Neural progenitor cell (in vitro differentiated cells): Measurements from ENCODE around the gene CCL13. TPM values are rescaled to one million over a fixed set of nuclear protein-coding genes. Genes with fewer than 3 reads are reported as not detected.

Experiments
- DNase-seq: peaks from one replicate; pipeline ENCODE4 v3.0.0-alpha.2; 2016; ENCODE audit warnings: low spot score
- H2AFZ ChIP-seq: fragments of 200-600 bp; sonication (generic); replicated peaks from 2 replicates; pipeline ENCODE4 v1.6.1; 2016; ENCODE audit warnings: antibody characterized with exemption
- H3F3A ChIP-seq: fragments of 200-600 bp; sonication (generic); 2 replicates; pipeline ENCODE4 v1.6.1; 2016; ENCODE audit warnings: antibody characterized with exemption, low read depth
- H3K27ac ChIP-seq: fragments of 200-600 bp; sonication (generic); 2 replicates; pipeline ENCODE4 v1.5.1; 2016; ENCODE audit warnings: mild to moderate bottlenecking
- H3K27me3 ChIP-seq: fragments of 200-600 bp; sonication (generic); 2 replicates; pipeline ENCODE4 v1.6.1; 2016; ENCODE audit warnings: mild to moderate bottlenecking, moderate library complexity
- H3K36me3 ChIP-seq: fragments of 200-600 bp; sonication (generic); 2 replicates; pipeline ENCODE4 v1.5.1; 2016
- H3K4me1 ChIP-seq: fragments of 200-600 bp; sonication (generic); 2 replicates; pipeline ENCODE4 v1.6.1; 2016; ENCODE audit warnings: mixed run types
- H3K4me2 ChIP-seq: fragments of 200-600 bp; sonication (generic); 2 replicates; pipeline ENCODE4 v1.6.1; 2016
- H3K4me3 ChIP-seq: fragments of 200-600 bp; sonication (generic); 2 replicates; pipeline ENCODE4 v1.5.1; 2016
- H3K79me2 ChIP-seq: fragments of 200-600 bp; sonication (generic); 2 replicates; pipeline ENCODE4 v1.6.1; 2016; ENCODE audit warnings: low read depth
- H3K9ac ChIP-seq: fragments of 200-600 bp; sonication (generic); 2 replicates; pipeline ENCODE4 v1.6.1; 2016
- H3K9me3 ChIP-seq: fragments of 200-600 bp; sonication (generic); 2 replicates; pipeline ENCODE4 v1.5.1; 2016; ENCODE audit warnings: low read depth
- H4K20me1 ChIP-seq: fragments of 200-600 bp; sonication (generic); 2 replicates; pipeline ENCODE4 v1.6.1; 2016; ENCODE audit warnings: low read depth
- H3K27ac Mint-ChIP-seq: 3 replicates; pipeline ENCODE4 v1.8.0; 2021; ENCODE audit warnings: mixed read lengths
- H3K27me3 Mint-ChIP-seq: 2 replicates; pipeline ENCODE4 v1.8.0; 2022; ENCODE audit warnings: low read depth, mild to moderate bottlenecking, inconsistent platforms, moderate library complexity, mixed read lengths; ENCODE audit not compliant: insufficient read depth
- H3K36me3 Mint-ChIP-seq: 3 replicates; pipeline ENCODE4 v1.8.0; 2021; ENCODE audit warnings: mixed read lengths
- H3K4me1 Mint-ChIP-seq: 3 replicates; pipeline ENCODE4 v1.8.0; 2021; ENCODE audit warnings: mixed read lengths
- H3K4me3 Mint-ChIP-seq: 3 replicates; pipeline ENCODE4 v1.8.0; 2021; ENCODE audit warnings: mild to moderate bottlenecking, moderate library complexity, mixed read lengths
- H3K9me3 Mint-ChIP-seq: 3 replicates; pipeline ENCODE4 v1.8.0; 2020; ENCODE audit warnings: mixed read lengths
- EZH2 ChIP-seq: fragments of 200-600 bp; sonication (generic); IDR thresholded peaks from 2 replicates; pipeline ENCODE4 v1.6.1; 2017; ENCODE audit warnings: antibody characterized with exemption, mild to moderate bottlenecking, moderate library complexity
- EZH2phosphoT487 ChIP-seq: fragments of 200-600 bp; sonication (generic); IDR thresholded peaks from 2 replicates; pipeline ENCODE4 v1.6.1; 2017; ENCODE audit warnings: antibody characterized with exemption
- total RNA-seq: library from RNA; depleted of rRNA; stranded (reverse); fragments of >200 nt; gene quantifications from 2 replicates; pipeline ENCODE4 v1.2.3, GENCODE V29; 2015; ENCODE audit warnings: low replicate concordance
- TF ChIP-seq, protein P1 (sequence below): fragments of 200-600 bp; sonication (generic); IDR thresholded peaks from 2 replicates; pipeline ENCODE4 v1.5.1; 2017; ENCODE audit warnings: antibody characterized with exemption, mild to moderate bottlenecking

CCL13 gene
- total RNA-seq, 1 donor from 2014 or later, result not detected

DNA sequence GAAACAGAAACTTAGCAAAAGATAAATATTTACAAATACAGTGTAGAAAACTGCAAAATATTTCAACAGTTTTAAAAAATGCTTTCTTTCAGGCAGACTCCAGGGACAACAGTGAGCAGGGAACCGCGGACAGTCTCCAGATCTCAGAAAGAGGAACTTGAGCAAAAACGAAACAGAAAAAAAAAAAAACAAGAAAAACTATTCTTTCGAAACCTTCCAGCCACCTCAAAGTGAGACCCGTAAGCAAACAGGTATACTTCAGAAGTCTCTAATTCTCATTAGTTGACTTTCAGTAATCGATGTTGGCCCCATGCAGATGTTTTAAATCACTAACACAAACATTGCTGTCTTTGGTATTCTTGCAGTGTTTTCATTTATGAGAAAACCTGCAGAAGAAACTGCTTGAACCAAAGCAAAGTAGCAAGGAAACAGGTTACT, 22.4 kb downstream of the CCL13 start:
- Histone ChIP-seq H3K4me3 (no peak overlapping the region), H3K4me2 (no peak overlapping the region), H3K36me3 (no peaks in the 10 kb centered on the region), H3K9me3 (no peaks in the 10 kb centered on the region), H3K27ac (no peak overlapping the region), H3K9ac (no peak overlapping the region), H3K79me2 (no peaks in the 10 kb centered on the region), H3K27me3 (no peaks in the 10 kb centered on the region), H4K20me1 (no peaks in the 10 kb centered on the region), H3K4me1 (no peaks in the 10 kb centered on the region), H2AFZ (no peak overlapping the region), H3F3A (no peaks in the 10 kb centered on the region)
- DNase-seq, result no peak
- H3K27ac Mint-ChIP-seq, result no peak overlapping the region
- peaks cover 4% of the 10 kb centered on the region for H3K27me3 Mint-ChIP-seq
- H3K9me3 Mint-ChIP-seq, result no peaks in the 10 kb centered on the region
- H3K36me3 Mint-ChIP-seq, result no peaks in the 10 kb centered on the region
- H3K4me1 Mint-ChIP-seq, result no peaks in the 10 kb centered on the region
- no peak overlapping the region for H3K4me3 Mint-ChIP-seq
- no peak for TF ChIP-seq EZH2

DNA sequence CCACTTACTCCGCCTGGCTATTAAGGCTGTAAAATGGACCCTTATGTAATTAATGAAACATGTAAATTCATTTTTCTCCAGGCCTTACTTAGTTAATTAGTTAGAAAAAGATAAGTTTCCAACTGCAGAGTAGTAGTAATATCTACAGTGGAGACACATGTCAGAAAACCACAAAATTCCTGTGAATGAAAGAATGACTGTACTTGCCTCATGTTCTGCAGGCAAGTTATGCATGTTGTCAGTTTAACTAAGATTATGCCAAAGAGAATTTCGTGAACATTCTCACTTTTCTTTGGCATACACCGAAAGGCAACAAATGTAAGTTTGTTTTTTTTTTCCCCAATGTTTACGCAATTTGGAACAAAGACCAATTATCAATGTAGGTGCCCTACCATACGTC, 23.6 kb downstream of the CCL13 start:
- Histone ChIP-seq H4K20me1 (no peaks in the 10 kb centered on the region), H3K36me3 (no peaks in the 10 kb centered on the region), H2AFZ (no peak overlapping the region), H3K79me2 (no peaks in the 10 kb centered on the region), H3K9ac (no peak overlapping the region), H3K4me3 (no peak overlapping the region), H3K27ac (no peak overlapping the region), H3K4me2 (no peak overlapping the region), H3K4me1 (no peaks in the 10 kb centered on the region), H3K27me3 (no peaks in the 10 kb centered on the region), H3K9me3 (no peaks in the 10 kb centered on the region), H3F3A (no peaks in the 10 kb centered on the region)
- H3K4me3 Mint-ChIP-seq, result no peak overlapping the region
- H3K9me3 Mint-ChIP-seq, result no peaks in the 10 kb centered on the region
- H3K27me3 Mint-ChIP-seq, result peaks cover 4% of the 10 kb centered on the region
- no peak for DNase-seq
- no peaks in the 10 kb centered on the region for H3K4me1 Mint-ChIP-seq
- TF ChIP-seq EZH2phosphoT487 (no peak), EZH2 (no peak)
- TF ChIP-seq, protein P1, sequence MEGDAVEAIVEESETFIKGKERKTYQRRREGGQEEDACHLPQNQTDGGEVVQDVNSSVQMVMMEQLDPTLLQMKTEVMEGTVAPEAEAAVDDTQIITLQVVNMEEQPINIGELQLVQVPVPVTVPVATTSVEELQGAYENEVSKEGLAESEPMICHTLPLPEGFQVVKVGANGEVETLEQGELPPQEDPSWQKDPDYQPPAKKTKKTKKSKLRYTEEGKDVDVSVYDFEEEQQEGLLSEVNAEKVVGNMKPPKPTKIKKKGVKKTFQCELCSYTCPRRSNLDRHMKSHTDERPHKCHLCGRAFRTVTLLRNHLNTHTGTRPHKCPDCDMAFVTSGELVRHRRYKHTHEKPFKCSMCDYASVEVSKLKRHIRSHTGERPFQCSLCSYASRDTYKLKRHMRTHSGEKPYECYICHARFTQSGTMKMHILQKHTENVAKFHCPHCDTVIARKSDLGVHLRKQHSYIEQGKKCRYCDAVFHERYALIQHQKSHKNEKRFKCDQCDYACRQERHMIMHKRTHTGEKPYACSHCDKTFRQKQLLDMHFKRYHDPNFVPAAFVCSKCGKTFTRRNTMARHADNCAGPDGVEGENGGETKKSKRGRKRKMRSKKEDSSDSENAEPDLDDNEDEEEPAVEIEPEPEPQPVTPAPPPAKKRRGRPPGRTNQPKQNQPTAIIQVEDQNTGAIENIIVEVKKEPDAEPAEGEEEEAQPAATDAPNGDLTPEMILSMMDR, result no peak
- no peaks in the 10 kb centered on the region for H3K36me3 Mint-ChIP-seq
- no peak overlapping the region for H3K27ac Mint-ChIP-seq

DNA sequence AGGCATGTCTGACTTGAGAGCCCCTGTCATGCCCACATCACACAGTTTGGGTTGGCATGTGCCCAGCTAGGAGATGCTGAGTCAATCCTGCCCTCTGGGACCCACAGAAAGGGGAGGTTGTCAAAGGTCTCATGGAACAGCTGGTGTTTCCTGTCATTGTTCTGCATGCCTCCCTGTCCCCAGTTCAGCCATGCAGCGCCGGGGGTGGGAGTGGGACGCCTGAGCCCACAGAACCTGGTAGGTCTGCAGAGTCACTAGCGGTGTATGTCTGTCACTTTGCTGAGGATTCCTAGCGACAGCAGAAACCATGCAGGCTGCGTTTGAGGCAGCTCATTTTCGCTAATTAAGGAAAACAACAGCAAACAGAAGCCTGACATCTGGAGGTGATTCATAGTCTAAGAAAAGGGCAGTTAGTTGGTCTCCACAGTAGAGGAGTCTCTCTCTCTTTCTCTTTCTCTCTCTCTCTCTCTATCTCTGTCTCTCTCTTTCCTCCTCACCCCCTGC, 26.4 kb downstream of the CCL13 start:
- H3K27me3 ChIP-seq, result no peaks in the 10 kb centered on the region
- no peak overlapping the region for H3K4me2 ChIP-seq
- no peaks in the 10 kb centered on the region for H3K79me2 ChIP-seq
- no peaks in the 10 kb centered on the region for H3K4me1 ChIP-seq
- H4K20me1 ChIP-seq, result no peaks in the 10 kb centered on the region
- no peak overlapping the region for H2AFZ ChIP-seq
- H3K36me3 ChIP-seq, result no peaks in the 10 kb centered on the region
- no peaks in the 10 kb centered on the region for H3K36me3 Mint-ChIP-seq
- no peaks in the 10 kb centered on the region for H3K9me3 Mint-ChIP-seq
- no peak overlapping the region for H3K4me3 ChIP-seq
- no peak overlapping the region for H3K27ac ChIP-seq
- no peak overlapping the region for H3K9ac ChIP-seq
- H3F3A ChIP-seq, result no peaks in the 10 kb centered on the region
- peaks cover 2% of the 10 kb centered on the region for H3K27me3 Mint-ChIP-seq
- DNase-seq, result no peak
- H3K9me3 ChIP-seq, result no peaks in the 10 kb centered on the region
- H3K4me3 Mint-ChIP-seq, result no peak overlapping the region
- TF ChIP-seq EZH2 (no peak), EZH2phosphoT487 (no peak)
- TF ChIP-seq, protein P1, result no peak
- H3K27ac Mint-ChIP-seq, result no peak overlapping the region
- H3K4me1 Mint-ChIP-seq, result peaks cover 5% of the 10 kb centered on the region

DNA sequence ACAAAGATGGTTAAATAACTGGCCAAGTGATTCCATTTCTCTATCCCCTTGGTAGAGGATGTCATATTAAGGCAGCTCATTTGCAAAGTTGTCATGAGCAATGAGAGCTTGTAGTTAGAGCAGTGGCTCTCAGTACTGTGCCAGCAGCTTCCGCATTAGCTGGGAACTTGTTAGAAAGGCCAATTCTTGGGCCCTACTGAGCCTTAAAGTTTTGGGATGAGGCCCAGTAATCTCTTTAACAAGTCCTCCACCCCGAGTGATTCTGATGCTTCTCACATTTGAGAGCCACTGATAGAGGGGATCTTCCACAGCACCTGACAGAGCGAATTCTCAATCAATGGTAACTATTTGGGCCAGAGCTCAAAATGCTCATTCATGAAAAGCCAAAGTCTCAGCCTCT, 26.9 kb downstream of the CCL13 start:
- Histone ChIP-seq H3K27ac (no peak overlapping the region), H3K36me3 (no peaks in the 10 kb centered on the region), H3K4me2 (no peak overlapping the region), H4K20me1 (no peaks in the 10 kb centered on the region), H3K4me3 (no peak overlapping the region), H2AFZ (no peak overlapping the region), H3K27me3 (no peaks in the 10 kb centered on the region), H3F3A (no peaks in the 10 kb centered on the region), H3K79me2 (no peaks in the 10 kb centered on the region), H3K9ac (no peak overlapping the region), H3K4me1 (no peaks in the 10 kb centered on the region), H3K9me3 (no peaks in the 10 kb centered on the region)
- Mint-ChIP-seq H3K27ac (no peak overlapping the region), H3K4me1 (peaks cover 5% of the 10 kb centered on the region), H3K4me3 (no peak overlapping the region), H3K27me3 (peaks cover 2% of the 10 kb centered on the region), H3K36me3 (no peaks in the 10 kb centered on the region), H3K9me3 (no peaks in the 10 kb centered on the region)
- no peak for TF ChIP-seq EZH2phosphoT487
- no peak for DNase-seq
